GM12878 (cell line): Measurements from ENCODE around the gene SCTR. TPM values are rescaled to one million over a fixed set of nuclear protein-coding genes. Genes with fewer than 3 reads are reported as not detected.

ENCODE experiments used
- ATAC-seq: fragments of 200-7000 bp; cut with Tn5 transposase; 3 replicates; pipeline ENCODE4 v1.9.1; 2020; ENCODE audit warnings: mild to moderate bottlenecking, moderate library complexity
- BruUV-seq: library from RNA; stranded (reverse); fragments of 400-500 nt; replicated peaks from 2 replicates; lab custom pipeline; 2021; lab: Mats Ljungman, UMichigan
- CTCF ChIA-PET: fragments of 300-600 bp; sonication (Branson Sonifier 250); formaldehyde crosslinking; extraction: SDS; loops from one replicate; lab custom pipeline; 2021; ENCODE audit warnings: inconsistent platforms; lab: Yijun Ruan, JAX
- POLR2A ChIA-PET: fragments of 350-600 bp; formaldehyde crosslinking; extraction: SDS; loops from one replicate; lab custom pipeline; 2021; ENCODE audit warnings: inconsistent platforms; lab: Charles Lee
- RAD21 ChIA-PET: fragments of 300-600 bp; sonication (Branson Sonifier 250); formaldehyde crosslinking; loops from one replicate; lab custom pipeline; 2023; ENCODE audit warnings: antibody characterized with exemption; ENCODE audit not compliant: unreplicated experiment; lab: Charles Lee
- SMC1A ChIA-PET: fragments of 300-600 bp; sonication (Branson Sonifier 250); formaldehyde crosslinking; loops from one replicate; lab custom pipeline; 2023; ENCODE audit not compliant: unreplicated experiment, uncharacterized antibody; lab: Charles Lee
- DNase-seq: peaks from one replicate; pipeline ENCODE4 v3.0.0-alpha.2; 2011; ENCODE audit warnings: low read depth, low spot score
- FAIRE-seq: peaks from 3 replicates; lab custom pipeline; 2011; peaks lifted over from hg19 to GRCh38; lab: Jason Lieb, UNC
- H2AFZ ChIP-seq: 2 replicates; pipeline ENCODE4 v1.6.0; 2011; ENCODE audit warnings: low read depth, low read length, control low read depth; ENCODE audit not compliant: control insufficient read depth
- H3K27ac ChIP-seq: 2 replicates; pipeline ENCODE4 v1.5.1; 2011; ENCODE audit warnings: control low read depth; ENCODE audit not compliant: control insufficient read depth, insufficient read depth
- H3K27me3 ChIP-seq, 2 experiments: replicated peaks in 1 of 2; 2 replicates each; pipeline versions ENCODE4 v1.6.0 to v1.6.1; 2011; ENCODE audit warnings: low read length in 1 of 2; ENCODE audit not compliant: control insufficient read depth in 2 of 2, insufficient read depth in 2 of 2
- H3K36me3 ChIP-seq, 2 experiments: 2 replicates each; pipeline ENCODE4 v1.5.1; 2011; ENCODE audit warnings: low read length in 1 of 2; ENCODE audit not compliant: control insufficient read depth in 2 of 2, insufficient read depth in 2 of 2
- H3K4me1 ChIP-seq: 2 replicates; pipeline ENCODE4 v1.6.1; 2011; ENCODE audit warnings: mild to moderate bottlenecking, low read length, moderate library complexity, mixed read lengths; ENCODE audit not compliant: control insufficient read depth, insufficient read depth
- H3K4me2 ChIP-seq: 2 replicates; pipeline ENCODE4 v1.6.0; 2011; ENCODE audit warnings: control low read depth; ENCODE audit not compliant: control insufficient read depth, insufficient read depth
- H3K4me3 ChIP-seq: fragments of 200-600 bp; sonication (generic); 2 replicates; pipeline ENCODE4 v1.5.1; 2016
- H3K79me2 ChIP-seq: 2 replicates; pipeline ENCODE4 v1.6.0; 2011; ENCODE audit warnings: low read length; ENCODE audit not compliant: control insufficient read depth, insufficient read depth
- H3K9ac ChIP-seq: 2 replicates; pipeline ENCODE4 v1.8.0; 2011; ENCODE audit warnings: low read length, control low read depth, mixed read lengths; ENCODE audit not compliant: control insufficient read depth, insufficient read depth
- H3K9me3 ChIP-seq: replicated peaks from 3 replicates; pipeline ENCODE4 v1.5.1; 2011; ENCODE audit warnings: mild to moderate bottlenecking, low read length; ENCODE audit not compliant: control insufficient read depth, insufficient read depth
- H4K20me1 ChIP-seq: 2 replicates; pipeline ENCODE4 v1.6.0; 2011; ENCODE audit not compliant: control insufficient read depth, insufficient read depth
- ASH2L ChIP-seq: fragments of 300-600, 200-600 bp; sonication (generic); IDR thresholded peaks from 2 replicates; pipeline ENCODE4 v1.6.1; 2017; ENCODE audit warnings: low read depth, mild to moderate bottlenecking, borderline replicate concordance
- EP300 ChIP-seq, 2 experiments: fragments of 150-350 bp in 1 of 2; IDR thresholded peaks; 2 replicates each; pipeline ENCODE4 v1.6.1; 2011 to 2012; ENCODE audit warnings: low read depth in 2 of 2, low read length in 2 of 2, borderline replicate concordance in 1 of 2, improper control_type of control experiment in 1 of 2, inconsistent platforms in 1 of 2; ENCODE audit not compliant: control insufficient read depth in 1 of 2
- ETV6 ChIP-seq, 2 experiments: fragments of 450-650 bp in 1 of 2; IDR thresholded peaks in 1 of 2; conservative IDR thresholded peaks in 1 of 2; 2 replicates each; pipeline ENCODE4 v1.6.1; 2014; ENCODE audit warnings: antibody characterized with exemption in 1 of 2, borderline replicate concordance in 1 of 2, low read depth in 1 of 2, mild to moderate bottlenecking in 1 of 2, moderate library complexity in 1 of 2
- IRF3 ChIP-seq: fragments of 450-650 bp; IDR thresholded peaks from 2 replicates; pipeline ENCODE4 v1.6.1; 2014; ENCODE audit warnings: mild to moderate bottlenecking
- JUND ChIP-seq: IDR thresholded peaks from 2 replicates; pipeline ENCODE4 v1.6.1; 2012; ENCODE audit warnings: low read depth, mild to moderate bottlenecking, low read length, improper control_type of control experiment, moderate library complexity
- MYB ChIP-seq: fragments of 150-350 bp; IDR thresholded peaks from 2 replicates; pipeline ENCODE4 v1.6.1; 2014; ENCODE audit warnings: mild to moderate bottlenecking, low read depth, low read length, borderline replicate concordance
- MYC ChIP-seq: IDR thresholded peaks from 2 replicates; pipeline ENCODE4 v1.6.1; 2011; ENCODE audit warnings: mild to moderate bottlenecking, low read length, moderate library complexity, inconsistent platforms; ENCODE audit not compliant: insufficient read depth, insufficient replicate concordance, insufficient read length, severe bottlenecking
- PML ChIP-seq: IDR thresholded peaks from 2 replicates; pipeline ENCODE4 v1.6.1; 2012; ENCODE audit warnings: low read length, inconsistent platforms
- PRDM15 ChIP-seq: fragments of 450-650 bp; formaldehyde crosslinking; IDR thresholded peaks from 2 replicates; pipeline ENCODE4 v1.4.0; 2020; ENCODE audit warnings: mild to moderate bottlenecking, moderate library complexity
- RCOR1 ChIP-seq: conservative IDR thresholded peaks from 2 replicates; pipeline ENCODE4 v1.6.1; 2012; ENCODE audit warnings: low read depth, low read length, improper control_type of control experiment
- ZNF274 ChIP-seq: IDR thresholded peaks from one replicate; pipeline ENCODE4 v1.8.0; 2011; ENCODE audit not compliant: insufficient read length, insufficient read depth
- ZNF622 ChIP-seq: fragments of 450-650 bp; IDR thresholded peaks from 2 replicates; pipeline ENCODE4 v1.6.1; 2017; ENCODE audit warnings: mild to moderate bottlenecking, inconsistent platforms
- ZNF687 ChIP-seq: fragments of 450-650 bp; IDR thresholded peaks from 2 replicates; pipeline ENCODE4 v1.6.1; 2017; ENCODE audit warnings: mild to moderate bottlenecking, moderate library complexity
- WGBS: methylation state at CpG from one replicate; pipeline ENCODE4 v1.1.6; 2016; ENCODE audit warnings: low lambda C conversion rate; ENCODE audit not compliant: insufficient replicate concordance, insufficient coverage; ENCODE audit errors: missing lambda C conversion rate; 5-methylcytosine and 5-hydroxymethylcytosine counted together
- in situ Hi-C: fragments of 300-500 bp; cut with MboI; formaldehyde crosslinking; loops from 9 replicates; pipeline ENCODE4 v1.14.3; 2018; ENCODE audit warnings: mixed read lengths
- intact Hi-C: fragments of 100-400 bp; cut with micrococcal nuclease; formaldehyde crosslinking; loops from one replicate; pipeline ENCODE4 v1.14.2; 2022; ENCODE audit not compliant: unreplicated experiment
- polyA plus RNA-seq, 11 experiments: library from polyadenylated mRNA; depleted of rRNA in 4 of 11; unstranded in 6 of 11; stranded (reverse) in 5 of 11; fragments of >200 nt; fragmentation: Nextera tagmentation in 4 of 11; fragmentation: Illumina TruSeq in 1 of 11; extraction: Ambion mirVana in 4 of 11; extraction: Trizol in 1 of 11; gene quantifications; 1 replicate in 1 of 11; 2 replicates in 10 of 11; pipeline versions ENCODE4 v1.2.1 to v1.2.3, GENCODE V29; 2011 to 2016; ENCODE audit warnings: inconsistent platforms in 2 of 11, missing spikeins in 2 of 11, low read depth in 1 of 11
- total RNA-seq, 4 experiments: library from RNA; depleted of rRNA in 3 of 4; stranded (reverse); fragments of >200 nt in 3 of 4; fragmentation: Illumina TruSeq in 1 of 4; extraction: Trizol in 1 of 4; gene quantifications; 2 replicates each; pipeline versions ENCODE4 v1.2.1 to v1.2.3, GENCODE V29; 2013 to 2021

Gene SCTR
- total and polyA plus RNA-seq, 10 of the 15 experiments (the other 5 are each of a cell fraction or from before 2014, with no cell fraction given): 0.26 TPM; not detected in 9

GRCh38 chr2:119460076-119460475, 64.2 kb downstream of the SCTR start:
- in situ Hi-C loops: no loop called here
- no peak for TF ChIP-seq RCOR1
- no peak for TF ChIP-seq IRF3
- TF ChIP-seq MYC: no peak
- TF ChIP-seq PRDM15 (CRISPR knock-in tag): no peak
- no peak for TF ChIP-seq EP300 (IDR thresholded peaks at IDR 0.05; ENCODE audit: borderline replicate concordance in 1 of 2, control insufficient read depth in 1 of 2, low read depth in 2 of 2, low read length in 2 of 2)
- no peak for TF ChIP-seq ZNF687
- no peak for TF ChIP-seq ETV6 (conservative IDR thresholded peaks at IDR 0.05 in 1 of 2, IDR thresholded peaks at IDR 0.05 in 1 of 2; ENCODE audit: borderline replicate concordance in 1 of 2, low read depth in 1 of 2)
- TF ChIP-seq MYB: no peak
- no peak for TF ChIP-seq ZNF622
- TF ChIP-seq JUND: no peak
- TF ChIP-seq ZNF274: no peak
- no peak for TF ChIP-seq PML
- no peak for TF ChIP-seq ASH2L

More at GRCh38 chr2:119460076-119460475, 64.2 kb downstream of the SCTR start:
- Histone ChIP-seq H3K9ac (no peak overlapping the region), H3K9me3 (no peaks in the 10 kb centered on the region), H3K4me3 (no peak overlapping the region), H3K79me2 (no peaks in the 10 kb centered on the region), H3K4me1 (no peaks in the 10 kb centered on the region), H3K27ac (no peak overlapping the region), H2AFZ (no peak overlapping the region), H4K20me1 (no peaks in the 10 kb centered on the region), H3K27me3 (no peaks in the 10 kb centered on the region), H3K36me3 (no peaks in the 10 kb centered on the region), H3K4me2 (no peak overlapping the region)
- RAD21 ChIA-PET: no interaction called here
- POLR2A ChIA-PET: no interaction called here
- no peak for FAIRE-seq
- no TSS peak for BruUV-seq
- CTCF ChIA-PET: no interaction called here
- SMC1A ChIA-PET: interaction anchor here (1.8 kb wide), 1 partner anchor 18 kb away, joined by 3 read pairs; no protein-coding TSS in a partner anchor
- WGBS: 0% methylated on average over 2 of the region's 2 CpGs
- no peak for ATAC-seq
- DNase-seq: no peak
- intact Hi-C loops: no loop called here
